Right renal pelvis (tissue), 4 donors: Measurements from ENCODE around the gene MYO3B. TPM values are rescaled to one million over a fixed set of nuclear protein-coding genes. Genes with fewer than 3 reads are reported as not detected.
"Not testable (repeated sequence)": the region's sequence is repeated elsewhere in the genome, so short reads cannot be mapped to it uniquely, and the experiment has no call there.

Source experiments
- DNase-seq, 4 donors: peaks; one replicate each; pipeline ENCODE4 v3.0.0-alpha.2; 2013; ENCODE audit warnings: low read depth in 4 of 4, low spot score in 3 of 4, missing footprints in 1 of 4
- polyA plus RNA-seq, 4 donors: library from polyadenylated mRNA; unstranded; fragments of 120-200 nt; gene quantifications; one replicate each; pipeline ENCODE4 v1.2.1, GENCODE V29; 2013; ENCODE audit not compliant: insufficient read length in 4 of 4

The MYO3B gene
- polyA plus RNA-seq, 4 donors: 7.7 to 9.5 (median 8.4) TPM

DNA sequence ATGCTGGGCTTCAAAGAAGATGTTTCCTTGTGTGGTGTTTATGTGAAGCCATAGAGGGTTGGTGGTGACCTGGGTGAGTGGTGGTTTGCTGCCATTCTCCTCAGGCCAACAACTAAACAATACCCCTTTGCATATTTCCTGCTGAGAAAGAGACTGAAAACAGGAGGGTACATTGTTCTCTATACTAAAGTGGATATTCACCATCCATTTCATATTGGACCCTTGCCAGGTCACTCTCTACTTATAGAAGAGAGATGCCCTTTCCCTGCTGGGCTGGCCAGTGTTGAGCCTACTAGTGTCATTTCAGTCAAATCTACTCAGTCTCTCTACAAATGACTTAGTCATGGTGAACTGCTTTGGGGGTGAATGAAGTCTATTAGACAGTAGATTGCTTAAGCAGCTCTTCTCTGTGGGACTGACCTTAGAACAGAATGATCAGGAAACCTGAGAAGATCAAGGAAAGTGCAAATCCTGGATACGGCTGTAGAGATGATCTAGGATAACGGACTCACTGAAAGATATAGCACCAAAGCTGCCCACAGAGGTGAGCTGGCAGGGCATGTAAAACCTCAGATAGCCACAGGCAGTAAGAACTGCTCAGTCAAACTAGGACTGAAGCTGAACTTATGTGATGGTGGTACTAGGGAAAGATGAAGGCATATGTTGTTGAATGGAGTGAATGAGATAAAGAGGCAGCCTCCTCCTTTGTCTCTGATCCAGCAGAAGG lies 154.9 kb downstream of the MYO3B start:
- DNase-seq: no peak

DNA sequence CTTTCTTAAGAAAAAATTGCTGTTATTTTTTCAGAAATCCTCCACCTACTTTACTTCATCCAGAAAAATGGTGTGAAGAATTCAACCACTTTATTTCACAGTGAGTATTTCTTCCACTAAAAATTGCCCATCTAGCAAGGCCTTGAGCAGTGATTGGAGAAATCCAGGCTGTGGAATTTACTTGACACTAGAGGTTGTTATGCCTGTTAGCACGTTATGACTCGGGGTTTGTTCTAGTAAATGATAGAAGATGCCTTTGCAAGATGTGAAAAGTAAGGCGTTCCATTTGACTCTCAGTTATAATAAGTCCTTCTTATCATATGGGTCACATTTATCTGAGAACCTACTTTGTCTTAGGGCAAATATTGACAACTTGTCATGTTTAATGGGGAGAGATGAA lies 157.4 kb downstream of the MYO3B start:
- DNase-seq: no peak

DNA sequence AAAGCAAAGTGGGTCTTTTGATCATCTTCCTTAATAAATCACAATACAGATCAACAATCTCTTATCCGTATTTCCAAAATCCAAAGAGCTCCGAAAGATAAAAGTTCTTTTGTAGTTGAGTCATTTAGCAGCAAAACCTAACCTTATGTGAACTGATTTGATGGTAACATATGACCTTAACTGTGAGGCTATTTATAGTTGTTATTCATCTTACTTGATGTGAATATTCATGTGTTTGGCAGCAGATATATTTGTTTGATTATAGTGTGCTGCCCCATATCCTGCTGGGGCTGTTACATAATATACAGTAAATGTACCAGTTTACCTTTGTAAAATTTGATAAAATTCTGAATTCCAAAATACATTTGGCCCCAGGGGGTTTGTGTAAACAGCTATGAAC lies 158.5 kb downstream of the MYO3B start:
- DNase-seq: no peak

- no peak for DNase-seq
Observed at GRCh38 chr2:170336916-170337315, 159.0 kb downstream of the MYO3B start.

GRCh38 chr2:170339322-170339721 lies 161.4 kb downstream of the MYO3B start:
- no peak for DNase-seq

- DNase-seq: no peak
Observed at GRCh38 chr2:170339750-170340692, 162.1 kb downstream of the MYO3B start.

DNA sequence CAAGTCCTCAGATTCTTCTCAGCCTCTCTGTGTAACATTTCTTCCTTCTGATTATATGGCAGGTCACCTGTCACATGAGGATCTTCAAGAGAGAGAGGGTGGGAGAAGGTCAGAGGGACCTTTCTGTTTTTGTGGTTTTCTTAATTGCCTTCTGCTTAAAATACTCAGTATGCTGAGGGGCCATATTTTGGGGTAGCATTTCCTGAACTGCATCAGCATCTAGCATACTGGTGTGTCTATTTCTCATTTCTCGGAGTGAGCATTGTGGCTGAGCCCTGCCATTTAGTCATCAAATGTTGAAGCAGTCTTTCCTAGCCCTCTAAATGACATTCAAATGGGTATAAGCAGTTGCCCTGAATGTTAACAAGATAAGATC lies 162.7 kb downstream of the MYO3B start:
- no peak for DNase-seq

- no peak for DNase-seq
Observed at GRCh38 chr2:170341684-170342623, 164.0 kb downstream of the MYO3B start.

DNA sequence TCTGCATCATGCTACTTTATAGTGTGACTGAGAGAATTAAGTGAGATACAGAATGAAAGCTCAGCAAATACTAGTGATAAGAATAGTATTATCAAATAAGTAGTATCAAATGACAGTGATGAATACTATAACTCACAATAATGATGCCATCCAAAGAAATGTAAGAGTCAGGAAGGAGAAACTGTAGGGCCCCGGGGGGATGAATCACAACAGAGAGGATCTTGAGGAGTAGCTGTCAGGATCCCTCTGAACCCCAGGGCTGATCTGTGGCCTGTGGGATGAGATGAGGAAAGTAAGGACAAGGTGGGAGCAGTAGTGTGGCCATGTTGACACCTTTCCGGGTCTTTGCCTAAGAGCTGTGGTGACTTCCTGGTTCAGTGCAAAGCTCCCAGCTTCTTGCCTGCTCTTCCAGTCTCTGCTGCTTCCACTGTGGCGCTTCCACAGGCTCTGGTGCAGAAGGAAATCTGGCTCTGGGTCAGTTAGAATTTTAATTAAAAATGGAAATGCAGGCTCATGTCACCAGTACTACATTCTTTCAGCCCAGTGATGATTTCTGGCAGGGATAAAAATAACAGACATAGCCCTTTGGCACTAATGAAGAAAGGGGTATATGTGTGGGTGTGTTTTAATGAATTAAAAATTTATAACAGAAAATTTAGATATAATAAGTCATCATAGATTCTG lies 166.9 kb downstream of the MYO3B start:
- DNase-seq: no peak

GRCh38 chr2:170345607-170346006 lies 167.7 kb downstream of the MYO3B start:
- no peak for DNase-seq

- DNase-seq: not testable (repeated sequence)
Observed at GRCh38 chr2:170349269-170349668, 171.3 kb downstream of the MYO3B start.

DNA sequence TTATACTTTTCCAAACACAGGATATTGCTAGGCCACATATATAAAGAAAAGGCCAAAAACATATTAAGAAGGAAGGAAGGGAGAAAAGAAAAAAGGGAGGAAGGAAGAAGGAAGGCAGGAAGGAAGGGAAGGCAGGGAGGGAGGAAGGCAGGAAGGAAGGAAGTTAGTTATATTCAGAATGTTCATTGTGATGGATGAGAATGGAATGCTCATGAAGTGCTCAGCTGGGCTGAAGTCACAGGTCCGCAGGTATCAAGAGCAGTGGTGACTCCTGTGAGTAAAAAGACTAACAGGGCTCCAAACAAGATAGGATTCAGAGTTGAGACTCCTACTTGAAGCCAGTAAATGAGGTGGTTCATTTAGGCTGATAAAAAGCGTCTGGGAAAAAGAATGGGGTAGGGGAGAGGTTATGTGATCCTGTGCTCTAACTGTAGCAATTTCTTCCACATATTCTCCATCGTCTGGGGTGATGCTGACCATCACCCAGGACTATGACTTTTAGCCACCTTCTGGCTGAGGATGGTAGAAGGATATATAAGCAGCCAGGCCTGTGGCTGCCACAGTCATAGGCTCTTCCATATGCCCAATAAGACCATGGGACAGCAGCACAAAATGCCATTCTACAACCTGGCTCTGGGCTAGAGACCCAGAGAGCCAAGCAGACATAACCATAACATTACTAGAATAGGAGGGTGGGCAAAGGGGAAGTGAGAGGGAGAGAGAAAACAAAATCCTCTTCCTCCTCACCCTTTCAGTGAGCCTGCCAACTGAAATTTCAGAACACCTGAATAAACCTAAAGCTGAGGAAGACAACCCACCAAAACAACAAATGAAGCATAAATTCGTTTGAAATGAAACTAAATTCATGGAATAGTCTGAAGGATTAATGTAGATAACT lies 173.2 kb downstream of the MYO3B start:
- DNase-seq: no peak

DNA sequence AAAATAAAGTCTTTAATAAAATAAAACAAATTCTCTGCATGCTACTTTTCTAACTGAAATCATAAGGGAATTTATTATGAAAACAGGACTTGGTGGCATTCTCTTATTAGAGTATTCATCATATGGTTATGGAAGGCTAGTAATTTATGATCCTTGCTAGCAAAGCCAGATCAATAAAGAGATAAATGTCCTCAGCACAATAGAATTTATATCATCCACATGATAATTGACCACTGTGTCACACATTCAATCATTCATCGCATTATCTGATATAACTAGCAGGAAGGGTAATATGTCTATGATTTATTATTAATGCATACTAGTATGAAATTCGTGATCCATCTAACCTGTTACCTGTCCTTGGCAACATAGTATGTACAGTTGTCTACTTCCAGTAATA lies 175.8 kb downstream of the MYO3B start:
- no peak for DNase-seq

- no peak for DNase-seq
Observed at GRCh38 chr2:170354388-170354787, 176.4 kb downstream of the MYO3B start.

- DNase-seq: no peak
Observed at GRCh38 chr2:170354855-170355780, 177.2 kb downstream of the MYO3B start.

GRCh38 chr2:170359466-170359865 lies 181.5 kb downstream of the MYO3B start:
- no peak for DNase-seq

DNA sequence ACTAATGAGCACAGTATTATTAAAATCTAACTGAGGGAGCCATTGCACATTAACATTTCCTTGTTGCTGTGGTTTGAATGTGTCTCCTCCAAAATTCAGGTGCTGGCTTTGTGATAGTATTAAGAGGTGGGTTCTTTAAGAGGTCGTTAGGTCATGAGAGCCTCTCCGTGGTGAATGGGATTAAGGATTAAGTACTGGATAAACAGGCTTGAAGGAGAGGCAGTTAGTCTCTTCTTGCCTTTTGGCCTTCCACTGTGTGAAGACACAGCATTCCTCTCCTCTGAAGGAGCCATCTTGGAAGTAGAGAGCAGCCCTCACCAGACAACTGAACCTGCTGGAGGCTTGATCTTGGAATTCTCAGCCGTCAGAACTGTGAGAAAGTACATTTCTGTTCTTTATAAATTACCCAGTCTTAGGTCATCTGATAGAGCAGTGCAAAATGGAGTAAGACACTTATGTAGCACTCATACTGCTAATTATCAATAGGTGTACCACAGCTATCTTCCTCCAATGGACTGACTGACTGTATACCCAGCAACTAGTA lies 182.7 kb downstream of the MYO3B start:
- no peak for DNase-seq
